Measurements from ENCODE around the gene INAVA.

The INAVA gene

GRCh38 chr1:200862713-200863415 lies 31.8 kb upstream of the INAVA start:
- Histone ChIP-seq H3K4me2 (ENCODE audit: low read length, poor library complexity, severe bottlenecking) (no peak overlapping the region), H4K91ac (ENCODE audit: low read length) (no peak overlapping the region), H2BK120ac (ENCODE audit: low read depth, low read length) (no peak overlapping the region), H3K18ac (ENCODE audit: low read depth in 1 of 2, low read length in 2 of 2) (no peak overlapping the region), H2AFZ (ENCODE audit: low read depth, low read length) (no peak overlapping the region), H3K27ac (ENCODE audit: low read length, poor library complexity, severe bottlenecking) (no peak overlapping the region), H3K4ac (ENCODE audit: low read depth in 1 of 2, low read length in 2 of 2) (no peak overlapping the region), H2AK5ac (ENCODE audit: low read length, severe bottlenecking) (no peak overlapping the region), H3K36me3 (ENCODE audit: control insufficient read depth in 1 of 2, insufficient read depth in 2 of 2, low read depth in 1 of 2, low read length in 2 of 2) (peaks cover 4 to 64% of the 10 kb centered on the region in 2 experiments), H3K14ac (ENCODE audit: low read length in 2 of 2) (no peak overlapping the region), H4K8ac (ENCODE audit: low read length) (no peak overlapping the region), H2BK15ac (ENCODE audit: low read depth, poor library complexity, severe bottlenecking) (no peak overlapping the region), H3K9ac (ENCODE audit: low read length) (no peak overlapping the region), H3K4me1 (ENCODE audit: control insufficient read depth, insufficient read depth, low read depth, low read length) (peaks cover 7% of the 10 kb centered on the region), H3K4me3 (ENCODE audit: insufficient read depth in 1 of 2, low read depth in 1 of 2, low read length in 2 of 2) (no peak overlapping the region), H3K27me3 (ENCODE audit: control insufficient read depth in 1 of 2, insufficient read depth in 1 of 2, low read length in 2 of 2) (peaks cover 0 to 8% of the 10 kb centered on the region in 2 experiments), H3K79me1 (replicated peaks; ENCODE audit: low read length, poor library complexity, severe bottlenecking) (no peaks in the 10 kb centered on the region), H3K23ac (ENCODE audit: low read length in 2 of 2) (no peak overlapping the region), H2BK5ac (ENCODE audit: low read depth, low read length, poor library complexity, severe bottlenecking) (no peak overlapping the region), H2BK12ac (ENCODE audit: low read length in 2 of 2) (no peak overlapping the region), H3K9me3 (ENCODE audit: control insufficient read depth, low read length) (no peaks in the 10 kb centered on the region)
- 100% methylated on average over 3 of the region's 9 CpGs for WGBS
- DNase-seq = no peak

GRCh38 chr1:200866116-200866515 lies 28.6 kb upstream of the INAVA start:
- Histone ChIP-seq H3K9ac (ENCODE audit: low read length) (no peak overlapping the region), H3K4me2 (ENCODE audit: low read length, poor library complexity, severe bottlenecking) (no peak overlapping the region), H4K91ac (ENCODE audit: low read length) (no peak overlapping the region), H3K36me3 (ENCODE audit: control insufficient read depth in 1 of 2, insufficient read depth in 2 of 2, low read depth in 1 of 2, low read length in 2 of 2) (peaks cover 4 to 32% of the 10 kb centered on the region in 2 experiments), H2AK5ac (ENCODE audit: low read length, severe bottlenecking) (no peak overlapping the region), H3K79me1 (replicated peaks; ENCODE audit: low read length, poor library complexity, severe bottlenecking) (no peaks in the 10 kb centered on the region), H3K27me3 (ENCODE audit: control insufficient read depth in 1 of 2, insufficient read depth in 1 of 2, low read length in 2 of 2) (peaks cover 4 to 23% of the 10 kb centered on the region in 2 experiments), H2BK15ac (ENCODE audit: low read depth, poor library complexity, severe bottlenecking) (no peak overlapping the region), H3K4me1 (ENCODE audit: control insufficient read depth, insufficient read depth, low read depth, low read length) (peaks cover 7% of the 10 kb centered on the region), H3K9me3 (ENCODE audit: control insufficient read depth, low read length) (no peaks in the 10 kb centered on the region), H2BK5ac (ENCODE audit: low read depth, low read length, poor library complexity, severe bottlenecking) (no peak overlapping the region), H2AFZ (ENCODE audit: low read depth, low read length) (no peak overlapping the region), H4K8ac (ENCODE audit: low read length) (no peak overlapping the region), H3K4ac (ENCODE audit: low read depth in 1 of 2, low read length in 2 of 2) (no peak overlapping the region), H3K4me3 (ENCODE audit: insufficient read depth in 1 of 2, low read depth in 1 of 2, low read length in 2 of 2) (no peak overlapping the region), H3K27ac (ENCODE audit: low read length, poor library complexity, severe bottlenecking) (no peak overlapping the region), H3K23ac (ENCODE audit: low read length in 2 of 2) (no peak overlapping the region), H2BK120ac (ENCODE audit: low read depth, low read length) (no peak overlapping the region), H3K14ac (ENCODE audit: low read length in 2 of 2) (no peak overlapping the region), H3K18ac (ENCODE audit: low read depth in 1 of 2, low read length in 2 of 2) (no peak overlapping the region), H2BK12ac (ENCODE audit: low read length in 2 of 2) (no peak overlapping the region)
- DNase-seq = no peak
- 94% methylated on average over 2 of the region's 3 CpGs for WGBS

- no peak overlapping the region for H3K14ac ChIP-seq (ENCODE audit: low read length in 2 of 2)
- no peak overlapping the region for H3K4me3 ChIP-seq (ENCODE audit: insufficient read depth in 1 of 2, low read depth in 1 of 2, low read length in 2 of 2)
- no peak overlapping the region for H3K4ac ChIP-seq (ENCODE audit: low read depth in 1 of 2, low read length in 2 of 2)
- H3K27me3 ChIP-seq (ENCODE audit: control insufficient read depth in 1 of 2, insufficient read depth in 1 of 2, low read length in 2 of 2) = peaks cover 7 to 27% of the 10 kb centered on the region in 2 experiments
- no peak overlapping the region for H2AK5ac ChIP-seq (ENCODE audit: low read length, severe bottlenecking)
- H4K91ac ChIP-seq (ENCODE audit: low read length) = no peak overlapping the region
- H3K23ac ChIP-seq (ENCODE audit: low read length in 2 of 2) = no peak overlapping the region
- no peak overlapping the region for H2BK15ac ChIP-seq (ENCODE audit: low read depth, poor library complexity, severe bottlenecking)
- no peak overlapping the region for H3K4me2 ChIP-seq (ENCODE audit: low read length, poor library complexity, severe bottlenecking)
- no peak overlapping the region for H3K18ac ChIP-seq (ENCODE audit: low read depth in 1 of 2, low read length in 2 of 2)
- H4K8ac ChIP-seq (ENCODE audit: low read length) = no peak overlapping the region
- no peak overlapping the region for H2BK5ac ChIP-seq (ENCODE audit: low read depth, low read length, poor library complexity, severe bottlenecking)
- no peak overlapping the region for H3K27ac ChIP-seq (ENCODE audit: low read length, poor library complexity, severe bottlenecking)
- no peak overlapping the region for H2AFZ ChIP-seq (ENCODE audit: low read depth, low read length)
- no peaks in the 10 kb centered on the region for H3K79me1 ChIP-seq (replicated peaks; ENCODE audit: low read length, poor library complexity, severe bottlenecking)
- no peak overlapping the region for H3K9ac ChIP-seq (ENCODE audit: low read length)
- H2BK12ac ChIP-seq (ENCODE audit: low read length in 2 of 2) = no peak overlapping the region
- no peaks in the 10 kb centered on the region for H3K9me3 ChIP-seq (ENCODE audit: control insufficient read depth, low read length)
- peaks cover 3 to 32% of the 10 kb centered on the region in 2 experiments for H3K36me3 ChIP-seq (ENCODE audit: control insufficient read depth in 1 of 2, insufficient read depth in 2 of 2, low read depth in 1 of 2, low read length in 2 of 2)
- peaks cover 7% of the 10 kb centered on the region for H3K4me1 ChIP-seq (ENCODE audit: control insufficient read depth, insufficient read depth, low read depth, low read length)
- no peak overlapping the region for H2BK120ac ChIP-seq (ENCODE audit: low read depth, low read length)
- DNase-seq = no peak
- WGBS = 75% methylated on average over 4 of the region's 5 CpGs
These were observed 28.2 kb upstream of the INAVA start for GRCh38 chr1:200866521-200866920.

GRCh38 chr1:200867018-200867811 lies 27.5 kb upstream of the INAVA start:
- Histone ChIP-seq H3K79me1 (replicated peaks; ENCODE audit: low read length, poor library complexity, severe bottlenecking) (no peaks in the 10 kb centered on the region), H4K91ac (ENCODE audit: low read length) (no peak overlapping the region), H2BK12ac (ENCODE audit: low read length in 2 of 2) (no peak overlapping the region), H3K9me3 (ENCODE audit: control insufficient read depth, low read length) (no peaks in the 10 kb centered on the region), H3K4me1 (ENCODE audit: control insufficient read depth, insufficient read depth, low read depth, low read length) (peaks cover 7% of the 10 kb centered on the region), H3K14ac (ENCODE audit: low read length in 2 of 2) (no peak overlapping the region), H3K36me3 (ENCODE audit: control insufficient read depth in 1 of 2, insufficient read depth in 2 of 2, low read depth in 1 of 2, low read length in 2 of 2) (peaks cover 0 to 31% of the 10 kb centered on the region in 2 experiments), H3K27me3 (ENCODE audit: control insufficient read depth in 1 of 2, insufficient read depth in 1 of 2, low read length in 2 of 2) (peaks cover 8 to 34% of the 10 kb centered on the region in 2 experiments), H2BK15ac (ENCODE audit: low read depth, poor library complexity, severe bottlenecking) (no peak overlapping the region), H4K8ac (ENCODE audit: low read length) (no peak overlapping the region), H3K27ac (ENCODE audit: low read length, poor library complexity, severe bottlenecking) (no peak overlapping the region), H2AFZ (ENCODE audit: low read depth, low read length) (no peak overlapping the region), H3K18ac (ENCODE audit: low read depth in 1 of 2, low read length in 2 of 2) (no peak overlapping the region), H3K9ac (ENCODE audit: low read length) (no peak overlapping the region), H3K4me3 (ENCODE audit: insufficient read depth in 1 of 2, low read depth in 1 of 2, low read length in 2 of 2) (no peak overlapping the region), H2AK5ac (ENCODE audit: low read length, severe bottlenecking) (no peak overlapping the region), H3K23ac (ENCODE audit: low read length in 2 of 2) (no peak overlapping the region), H2BK5ac (ENCODE audit: low read depth, low read length, poor library complexity, severe bottlenecking) (no peak overlapping the region), H2BK120ac (ENCODE audit: low read depth, low read length) (no peak overlapping the region), H3K4ac (ENCODE audit: low read depth in 1 of 2, low read length in 2 of 2) (no peak overlapping the region), H3K4me2 (ENCODE audit: low read length, poor library complexity, severe bottlenecking) (no peak overlapping the region)
- DNase-seq = no peak
- 85% methylated on average over 10 of the region's 11 CpGs for WGBS
